ENCODE measurements around the gene TEC. TPM values are rescaled to one million over a fixed set of nuclear protein-coding genes. Genes with fewer than 3 reads are reported as not detected.
"Not testable (repeated sequence)": the region's sequence is repeated elsewhere in the genome, so short reads cannot be mapped to it uniquely, and the experiment has no call there.

TEC gene
- 0.13 and 0.81 TPM in 2 replicates for total RNA-seq

DNA sequence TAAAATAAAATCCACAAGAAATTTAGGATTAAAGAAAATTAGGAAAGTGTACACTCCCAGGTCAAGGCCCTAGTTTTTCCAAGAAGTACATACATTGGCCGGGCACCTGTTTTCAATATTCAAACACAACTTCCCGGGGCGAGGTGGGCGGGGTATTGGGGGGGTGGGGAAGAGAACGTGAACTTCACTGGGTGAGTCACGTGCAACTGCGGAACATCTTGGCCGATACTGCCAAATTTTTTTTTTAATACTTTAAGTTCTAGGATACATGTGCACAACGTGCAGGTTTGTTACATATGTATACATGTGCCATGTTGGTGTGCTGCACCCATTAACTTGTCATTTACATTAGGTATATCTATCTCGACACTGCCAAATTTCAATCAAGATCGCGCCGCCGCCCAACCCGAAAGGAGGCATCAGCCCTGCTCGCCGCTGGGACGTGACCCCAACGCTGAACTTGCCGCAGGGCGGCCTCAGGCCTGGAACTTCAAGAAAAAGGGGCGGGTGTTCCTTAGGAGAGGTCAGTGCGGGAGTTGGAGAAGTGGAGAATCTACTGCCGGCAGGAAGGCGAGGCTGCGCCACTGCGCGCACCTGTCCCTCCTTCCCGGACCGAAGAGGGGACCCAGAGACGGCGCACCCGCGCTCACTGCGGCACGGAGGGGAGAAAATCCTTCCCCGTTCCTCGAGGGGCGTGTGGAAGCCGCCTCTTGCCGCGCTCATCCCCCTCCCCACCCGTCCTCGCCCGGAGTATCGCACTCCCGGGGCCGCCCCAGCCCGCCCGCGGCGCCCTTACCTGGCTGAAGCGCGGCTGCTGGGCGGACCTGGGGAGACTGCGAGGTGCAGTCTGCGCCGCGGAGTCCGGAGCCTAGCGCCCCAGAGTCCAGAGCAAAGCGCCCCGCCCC lies at the start of gene TEC:
Gene TEC, minus strand, starts transcription at position 883 of the 905 bp plus-strand sequence. CDS start 41,224 bp downstream, outside the sequence.
- no peak for DNase-seq (ENCODE audit: low read depth, low spot score)

- DNase-seq (ENCODE audit: low read depth, low spot score), result peak; percentile 8
Observed at GRCh38 chr4:48315728-48316630, 46.3 kb upstream of the TEC start.

DNA sequence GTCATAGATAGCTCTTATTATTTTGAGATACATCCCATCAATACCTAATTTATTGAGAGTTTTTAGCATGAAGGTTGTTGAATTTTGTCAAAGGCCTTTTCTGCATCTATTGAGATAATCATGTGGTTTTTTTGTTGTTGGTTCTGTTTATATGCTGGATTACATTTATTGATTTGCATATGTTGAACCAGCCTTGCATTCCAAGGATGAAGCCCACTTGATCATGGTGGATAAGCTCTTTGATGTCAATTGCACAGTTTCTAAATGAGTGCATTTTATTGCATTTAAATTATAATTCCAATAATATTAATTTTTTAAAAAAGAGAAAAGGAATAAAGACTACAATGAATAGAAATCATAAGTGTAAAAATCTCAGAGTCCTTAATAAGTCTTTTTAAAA lies 45.1 kb upstream of the TEC start:
- DNase-seq (ENCODE audit: low read depth, low spot score), result not testable (repeated sequence)

GRCh38 chr4:48311896-48312295 lies 42.3 kb upstream of the TEC start:
- no peak for DNase-seq (ENCODE audit: low read depth, low spot score)

GRCh38 chr4:48308901-48309300 lies 39.3 kb upstream of the TEC start:
- no peak for DNase-seq (ENCODE audit: low read depth, low spot score)

DNA sequence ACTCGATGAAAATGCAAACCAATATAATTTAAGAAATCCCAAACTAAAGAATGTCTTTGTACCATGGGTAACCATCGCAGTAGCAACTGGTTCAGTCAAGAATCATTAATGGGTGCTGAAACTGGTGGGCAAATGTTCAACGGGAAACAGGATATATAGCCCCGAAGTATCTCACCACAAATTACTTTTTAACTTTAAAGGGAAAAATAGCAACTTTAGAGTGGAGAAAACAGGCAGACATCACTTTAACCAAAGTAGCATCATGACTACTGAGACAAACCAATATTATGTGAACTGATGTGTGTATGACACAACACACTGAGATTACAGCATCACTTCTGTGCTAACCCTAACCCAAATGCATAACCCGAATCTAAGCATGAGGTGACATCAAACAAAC lies 37.9 kb upstream of the TEC start:
- no peak for DNase-seq (ENCODE audit: low read depth, low spot score)

DNA sequence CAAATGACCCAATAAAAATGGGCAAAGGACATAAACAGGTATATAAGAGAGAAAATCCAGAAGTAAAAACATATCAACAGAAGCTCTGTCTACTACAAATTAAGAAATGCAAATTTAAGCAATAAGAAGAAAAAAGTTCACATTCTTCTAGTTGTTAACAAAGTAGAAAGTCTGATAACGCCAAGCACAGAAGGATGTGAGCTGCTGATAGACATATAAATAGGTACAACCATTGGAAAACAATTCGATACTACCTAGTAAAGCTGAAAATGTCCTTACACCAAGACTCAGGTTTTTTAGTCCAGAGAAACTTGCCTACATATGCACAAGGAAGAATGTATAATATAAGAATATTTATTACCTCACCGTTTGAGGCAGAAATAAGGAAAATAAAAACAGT lies 35.9 kb upstream of the TEC start:
- DNase-seq (ENCODE audit: low read depth, low spot score), result no peak

GRCh38 chr4:48300004-48300403 lies 30.4 kb upstream of the TEC start:
- DNase-seq (ENCODE audit: low read depth, low spot score), result no peak

GRCh38 chr4:48299560-48299959 lies 29.9 kb upstream of the TEC start:
- no peak for DNase-seq (ENCODE audit: low read depth, low spot score)

- no peak for DNase-seq (ENCODE audit: low read depth, low spot score)
Observed at GRCh38 chr4:48297256-48297846, 27.7 kb upstream of the TEC start.

- DNase-seq (ENCODE audit: low read depth, low spot score), result no peak
Observed at GRCh38 chr4:48296365-48296764, 26.7 kb upstream of the TEC start.

DNA sequence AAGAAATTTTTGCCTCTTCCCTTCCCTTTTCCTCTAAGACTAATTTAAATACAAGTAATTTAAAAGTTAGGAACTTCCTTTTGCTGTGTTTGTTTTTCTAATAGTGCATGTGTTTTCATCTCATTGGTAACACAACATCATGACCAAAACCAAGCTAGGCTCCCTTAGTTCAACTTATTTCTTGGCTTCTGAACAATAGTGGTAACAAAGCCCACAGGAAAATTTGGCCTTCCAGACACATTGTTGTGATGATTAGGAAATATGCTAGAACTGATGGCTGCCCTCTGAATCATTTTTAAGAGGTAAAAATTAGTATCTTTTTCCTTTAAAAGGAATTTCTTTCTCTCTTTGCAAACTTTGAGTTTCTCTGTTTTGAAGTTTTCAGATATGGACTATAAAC lies 25.5 kb upstream of the TEC start:
- DNase-seq (ENCODE audit: low read depth, low spot score), result no peak

DNA sequence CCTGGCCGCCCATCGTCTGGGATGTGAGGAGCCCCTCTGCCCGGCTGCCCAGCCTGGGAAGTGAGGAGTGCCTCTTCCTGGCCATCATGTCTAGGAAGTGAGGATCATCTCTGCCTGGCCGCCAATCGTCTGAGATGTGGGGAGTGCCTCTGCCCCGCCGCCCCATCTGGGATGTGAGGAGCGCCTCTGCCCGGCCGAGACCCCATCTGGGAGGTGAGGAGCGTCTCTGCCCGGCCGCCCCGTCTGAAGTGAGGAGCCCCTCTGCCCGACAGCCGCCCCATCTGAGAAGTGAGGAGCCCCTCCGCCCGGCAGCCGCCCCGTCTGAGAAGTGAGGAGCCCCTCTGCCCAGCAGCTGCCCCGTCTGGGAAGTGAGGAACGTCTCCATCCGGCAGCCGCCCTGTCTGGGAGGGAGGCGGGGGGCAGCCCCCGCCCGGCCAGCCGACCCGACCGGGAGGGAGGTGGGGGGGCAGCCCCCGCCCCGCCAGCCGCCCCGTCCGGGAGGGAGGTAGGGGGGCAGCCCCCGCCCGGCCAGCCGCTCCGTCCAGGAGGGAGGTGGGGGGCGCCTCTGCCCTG lies 22.7 kb upstream of the TEC start:
- DNase-seq (ENCODE audit: low read depth, low spot score), result not testable (repeated sequence)

- DNase-seq (ENCODE audit: low read depth, low spot score), result no peak
Observed at GRCh38 chr4:48290146-48290772, 20.6 kb upstream of the TEC start.

- DNase-seq (ENCODE audit: low read depth, low spot score), result not testable (repeated sequence)
Observed at GRCh38 chr4:48286060-48286459, 16.4 kb upstream of the TEC start.

GRCh38 chr4:48285640-48286039 lies 16.0 kb upstream of the TEC start:
- DNase-seq (ENCODE audit: low read depth, low spot score), result not testable (repeated sequence)

- no peak for DNase-seq (ENCODE audit: low read depth, low spot score)
Observed at GRCh38 chr4:48275686-48276085, 6.0 kb upstream of the TEC start.

GRCh38 chr4:48275247-48275646 lies 5.6 kb upstream of the TEC start:
- DNase-seq (ENCODE audit: low read depth, low spot score), result no peak

GRCh38 chr4:48271626-48272025 lies 2.0 kb upstream of the TEC start:
- DNase-seq (ENCODE audit: low read depth, low spot score), result no peak

DNA sequence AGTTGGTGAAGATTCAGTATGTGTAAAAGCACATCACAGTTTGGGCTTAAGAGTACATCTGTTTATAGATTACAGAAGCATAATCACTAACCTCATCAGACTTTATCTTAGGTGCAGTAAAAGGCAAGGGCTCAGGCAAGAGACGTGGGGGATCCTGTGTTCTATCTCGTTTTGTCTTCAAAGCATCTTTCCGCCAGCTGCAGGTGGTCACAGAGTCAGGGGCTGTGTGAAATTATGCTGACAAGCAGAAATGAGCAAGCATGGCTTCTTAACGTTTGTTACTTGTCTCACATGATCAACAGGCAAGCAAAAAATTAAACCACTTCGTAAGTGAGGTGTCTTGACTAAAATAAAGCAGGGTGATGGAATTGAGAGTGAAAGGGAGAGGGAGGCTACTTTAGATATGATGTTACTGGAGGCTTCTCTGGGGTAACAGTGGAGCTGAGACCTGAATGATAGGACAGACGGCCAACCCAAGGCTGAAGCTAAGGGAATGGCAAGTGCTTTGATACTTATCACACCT lies 1.4 kb upstream of the TEC start:
- no peak for DNase-seq (ENCODE audit: low read depth, low spot score)

DNA sequence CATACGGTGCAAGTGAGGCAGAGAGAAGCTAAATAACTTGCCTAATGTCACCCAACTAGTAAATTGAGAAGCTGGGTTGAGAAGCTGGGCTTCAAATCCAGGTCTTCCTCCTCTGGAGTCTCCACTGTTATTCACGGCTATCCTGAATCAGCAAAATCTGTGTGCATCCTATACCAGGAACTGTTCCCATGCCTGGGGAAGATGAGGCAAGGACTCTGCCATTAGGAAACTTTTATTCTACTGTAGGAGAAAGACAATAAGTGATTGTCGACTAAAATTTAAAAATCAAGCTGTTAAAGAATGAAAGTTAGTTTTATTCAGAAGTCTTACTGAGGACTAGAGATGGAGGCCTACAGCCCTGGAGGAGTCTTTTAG lies 872 bp upstream of the TEC start:
- DNase-seq (ENCODE audit: low read depth, low spot score), result no peak

All from pulmonary artery endothelial cell (primary cell).